Activated naive CD8-positive, alpha-beta T cell treated with anti-CD3 and anti-CD28 coated beads for 36 hours (primary cell): Measurements from ENCODE around the gene CHTOP. TPM values are rescaled to one million over a fixed set of nuclear protein-coding genes. Genes with fewer than 3 reads are reported as not detected.
A peak's percentile ranks its signal among the peaks of the same experiment; 100 is the strongest.

Source experiments
- DNase-seq: peaks from one replicate; pipeline ENCODE4 v3.0.0; 2021
- H3K27ac Mint-ChIP-seq: one replicate; pipeline ENCODE4 v1.8.0; 2022; ENCODE audit warnings: mild to moderate bottlenecking, moderate library complexity, mixed read lengths
- H3K27me3 Mint-ChIP-seq: one replicate; pipeline ENCODE4 v1.8.0; 2022; ENCODE audit warnings: mild to moderate bottlenecking, mixed read lengths
- H3K36me3 Mint-ChIP-seq: one replicate; pipeline ENCODE4 v1.8.0; 2021; ENCODE audit warnings: mild to moderate bottlenecking, mixed read lengths
- H3K4me1 Mint-ChIP-seq: one replicate; pipeline ENCODE4 v1.8.0; 2021; ENCODE audit warnings: mixed read lengths
- H3K4me3 Mint-ChIP-seq: one replicate; pipeline ENCODE4 v1.8.0; 2022; ENCODE audit warnings: mild to moderate bottlenecking, moderate library complexity, mixed read lengths
- H3K9me3 Mint-ChIP-seq: one replicate; pipeline ENCODE4 v1.8.0; 2022; ENCODE audit warnings: mixed read lengths
- total RNA-seq, 2 experiments: library from RNA; stranded (reverse); gene quantifications; one replicate each; pipeline ENCODE4 v1.2.3, GENCODE V29; 2021

Gene CHTOP
- total RNA-seq, 2 experiments from 2014 or later: 94.3 to 98.1 TPM

DNA sequence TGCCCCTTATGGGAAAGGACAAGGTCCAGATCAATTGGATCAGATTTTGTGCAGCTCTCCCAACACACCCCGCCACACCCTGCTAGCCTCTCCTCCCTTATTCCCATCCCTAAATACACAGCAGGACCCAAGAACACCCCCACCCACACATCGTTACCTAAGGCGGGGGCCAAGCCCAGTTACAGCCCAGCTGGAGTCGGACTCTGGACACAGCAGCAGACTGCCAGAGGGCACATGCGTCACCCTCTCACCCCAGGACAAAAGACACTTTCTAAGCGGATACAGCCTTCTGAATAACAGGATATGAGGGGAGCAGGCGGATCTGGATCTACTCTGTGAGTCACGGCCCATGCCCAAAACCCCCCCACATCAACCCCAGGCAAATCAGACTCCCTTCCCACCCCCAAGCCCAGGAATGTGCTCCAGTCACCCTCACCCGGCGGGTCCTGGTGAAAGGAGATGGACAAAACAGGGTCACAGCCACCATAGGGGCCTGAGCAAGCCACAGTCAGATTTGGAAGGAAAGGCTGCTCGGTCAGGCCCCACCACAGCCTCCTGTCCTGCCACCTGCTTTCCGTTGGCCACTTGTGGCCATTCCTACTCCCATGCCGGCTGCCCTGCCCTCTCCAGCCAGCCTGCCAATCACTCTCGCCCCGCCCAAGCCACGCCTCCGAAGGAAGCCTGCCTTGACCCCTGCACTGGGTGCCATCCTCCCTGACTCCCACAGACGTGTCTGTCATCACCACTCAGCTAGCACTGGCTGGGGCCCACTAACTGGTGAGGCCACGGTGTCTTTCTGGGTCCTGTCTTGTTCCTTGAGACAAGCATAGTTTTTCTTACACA is 24.9 kb upstream of the CHTOP start:
- Mint-ChIP-seq H3K27ac (no peak overlapping the region), H3K36me3 (no peaks in the 10 kb centered on the region), H3K9me3 (no peaks in the 10 kb centered on the region)

DNA sequence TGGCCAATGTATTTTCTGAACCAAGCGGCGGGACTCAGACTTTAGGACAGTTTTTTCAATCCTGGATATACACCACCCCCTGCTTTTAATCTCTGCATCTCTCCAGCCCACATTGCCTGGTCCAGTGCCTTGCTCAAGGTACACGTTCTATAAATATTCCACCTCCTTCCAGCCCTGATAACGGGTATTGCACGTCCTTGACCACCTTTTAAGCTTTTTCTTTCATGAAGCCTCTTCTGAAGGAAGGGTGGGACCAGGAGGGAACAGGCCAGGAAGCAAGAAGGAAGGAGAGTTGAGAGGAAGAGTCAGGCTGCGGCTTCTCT is 24.3 kb upstream of the CHTOP start:
- Mint-ChIP-seq H3K36me3 (no peaks in the 10 kb centered on the region), H3K4me1 (peaks cover 2% of the 10 kb centered on the region), H3K27ac (no peak overlapping the region), H3K4me3 (no peak overlapping the region), H3K27me3 (no peaks in the 10 kb centered on the region), H3K9me3 (no peaks in the 10 kb centered on the region)
- no peak for DNase-seq

More for the DNA sequence above, 24.9 kb upstream of the CHTOP start:
- H3K4me3 Mint-ChIP-seq: no peak overlapping the region
- H3K27me3 Mint-ChIP-seq: no peaks in the 10 kb centered on the region
- peaks cover 2% of the 10 kb centered on the region for H3K4me1 Mint-ChIP-seq
- no peak for DNase-seq

DNA sequence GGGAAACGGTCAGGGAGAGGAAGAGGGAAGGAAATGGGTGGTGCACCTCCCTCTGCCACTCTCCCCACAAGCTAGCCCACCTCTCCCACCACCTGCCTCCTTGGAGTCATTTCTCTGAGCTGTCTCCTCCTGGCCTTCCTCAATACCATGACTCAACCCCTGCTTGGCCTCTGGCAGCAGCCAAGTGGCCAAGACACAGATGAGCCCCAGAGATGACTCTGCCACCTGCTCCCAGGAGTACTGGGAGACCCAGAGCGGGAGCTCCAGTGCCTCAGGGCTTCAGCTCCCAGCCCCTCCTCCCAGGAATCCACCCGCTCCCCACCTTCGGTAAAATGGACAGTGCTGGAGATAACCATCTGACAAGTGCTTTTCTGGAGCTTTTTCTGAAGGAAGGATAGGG is 23.5 kb upstream of the CHTOP start:
- Mint-ChIP-seq H3K4me1 (no peaks in the 10 kb centered on the region), H3K27me3 (no peaks in the 10 kb centered on the region), H3K36me3 (no peaks in the 10 kb centered on the region), H3K9me3 (no peaks in the 10 kb centered on the region), H3K4me3 (no peak overlapping the region), H3K27ac (no peak overlapping the region)
- DNase-seq: no peak

DNA sequence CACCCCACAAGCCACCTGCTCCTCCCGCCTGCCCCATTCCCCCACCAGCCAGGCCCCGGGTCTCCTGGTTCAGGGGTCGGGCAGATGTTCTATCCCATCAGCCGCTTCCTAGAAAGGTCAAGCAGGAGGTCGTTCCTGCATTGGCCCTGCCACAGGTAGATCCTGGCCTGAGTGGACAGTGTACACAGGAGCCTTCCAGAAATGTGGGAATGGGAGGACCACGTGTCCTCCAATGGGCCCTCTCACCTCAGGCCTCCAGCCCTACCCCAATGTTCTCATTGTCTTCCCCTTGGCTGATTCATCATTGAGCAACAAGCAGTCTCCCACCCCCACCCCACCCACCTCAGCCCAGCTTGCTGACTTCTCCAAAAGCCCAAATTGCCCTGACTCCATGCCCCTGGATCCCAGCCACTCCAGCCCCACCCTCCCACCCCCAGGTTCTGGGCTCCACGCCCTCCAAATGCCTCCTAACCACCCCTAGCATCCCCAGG is 23.0 kb upstream of the CHTOP start:
- no peak overlapping the region for H3K27ac Mint-ChIP-seq
- H3K4me3 Mint-ChIP-seq: no peak overlapping the region
- H3K36me3 Mint-ChIP-seq: no peaks in the 10 kb centered on the region

DNA sequence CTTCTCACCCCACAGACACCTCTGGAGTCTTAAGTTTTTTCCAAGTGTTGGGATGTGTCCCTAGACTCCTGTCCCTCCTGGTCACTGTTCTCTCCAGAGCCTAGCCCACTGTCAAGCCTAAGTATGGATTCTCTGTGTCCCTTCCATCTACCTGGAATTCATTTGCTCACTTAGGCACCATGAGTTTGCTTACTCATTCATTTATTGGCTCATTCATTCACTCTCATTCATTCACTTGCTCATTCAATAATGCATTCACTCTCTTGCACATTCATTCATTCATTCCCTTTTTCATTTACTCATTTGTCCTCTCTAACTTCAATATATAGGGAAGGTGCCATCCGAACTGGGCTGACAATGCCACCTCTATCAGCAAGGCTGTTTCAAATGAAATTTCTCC is 22.5 kb upstream of the CHTOP start:
- no peaks in the 10 kb centered on the region for H3K9me3 Mint-ChIP-seq
- no peak overlapping the region for H3K27ac Mint-ChIP-seq
- H3K4me1 Mint-ChIP-seq: peaks cover 2% of the 10 kb centered on the region
- no peak overlapping the region for H3K4me3 Mint-ChIP-seq
- no peaks in the 10 kb centered on the region for H3K27me3 Mint-ChIP-seq
- H3K36me3 Mint-ChIP-seq: no peaks in the 10 kb centered on the region
- DNase-seq: no peak

More for the DNA sequence above, 23.0 kb upstream of the CHTOP start:
- Mint-ChIP-seq H3K9me3 (no peaks in the 10 kb centered on the region), H3K27me3 (no peaks in the 10 kb centered on the region), H3K4me1 (no peaks in the 10 kb centered on the region)
- no peak for DNase-seq

DNA sequence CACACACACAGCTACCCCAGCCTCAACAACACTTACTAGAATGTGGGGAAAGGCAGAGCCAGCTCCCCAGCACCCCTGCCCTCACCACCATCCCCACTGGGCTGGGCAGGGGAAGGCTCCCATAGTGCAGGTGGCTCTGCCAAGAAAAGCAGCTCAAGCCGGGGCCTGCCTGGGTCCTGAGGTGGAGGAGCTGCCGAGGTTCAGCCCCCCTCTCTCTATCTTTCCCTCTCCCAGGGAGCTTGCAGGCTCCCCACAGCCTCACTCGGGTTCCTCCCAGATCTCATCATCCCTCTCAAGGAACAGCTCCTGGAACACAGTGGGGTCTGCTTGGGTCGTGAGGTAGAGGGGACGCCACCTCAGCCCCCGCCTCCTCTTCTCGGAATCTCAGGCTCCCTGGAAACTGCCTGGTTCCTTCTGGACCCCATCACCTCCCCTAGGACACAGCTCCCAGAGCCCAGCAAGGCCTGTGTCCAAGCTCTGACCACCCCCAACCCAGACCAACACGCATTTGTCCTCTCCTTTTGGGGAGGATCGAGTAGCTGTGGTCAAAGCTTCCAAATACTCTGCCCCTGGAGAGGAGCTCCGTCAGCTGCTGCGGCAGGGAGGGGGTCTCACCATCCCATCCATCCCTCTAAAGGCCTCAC is 21.6 kb upstream of the CHTOP start:
- Mint-ChIP-seq H3K4me3 (no peak overlapping the region), H3K4me1 (peaks cover 2% of the 10 kb centered on the region), H3K36me3 (no peaks in the 10 kb centered on the region), H3K9me3 (no peaks in the 10 kb centered on the region), H3K27ac (no peak overlapping the region), H3K27me3 (no peaks in the 10 kb centered on the region)
- DNase-seq: no peak

DNA sequence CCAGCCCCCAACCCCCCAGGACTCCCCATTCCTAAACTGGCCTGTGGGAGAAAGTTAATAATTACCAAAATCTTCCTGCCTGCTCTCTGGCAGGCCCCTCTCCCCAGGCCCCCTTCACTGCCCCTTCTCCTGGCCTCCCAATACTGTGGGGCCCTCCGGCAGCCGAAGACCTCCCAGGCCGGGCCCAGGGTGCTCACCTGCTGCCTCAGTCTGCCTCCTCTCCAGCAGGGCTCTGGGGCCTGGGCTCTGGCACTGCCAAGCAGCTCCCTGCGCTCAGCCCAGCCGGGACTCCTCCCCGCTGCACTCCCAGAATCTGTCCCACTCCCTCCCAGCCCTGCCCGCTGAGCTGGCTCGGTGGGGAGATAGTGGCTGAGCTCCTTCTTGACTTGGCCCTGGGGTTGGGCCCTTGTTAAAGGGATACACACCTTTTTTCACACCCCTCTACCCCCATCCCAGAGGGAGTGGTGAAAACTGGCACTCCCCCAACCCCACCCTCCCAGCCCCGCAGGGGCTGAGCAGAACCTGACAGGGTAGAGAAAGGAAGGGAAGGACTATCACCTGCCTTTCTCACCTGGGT is 21.0 kb upstream of the CHTOP start, which contains the start of gene S100A16:
Gene S100A16 (minus strand): TSS at position 383 of the 577 bp plus-strand sequence. CDS start 4,986 bp downstream, outside the sequence.
- H3K4me1 Mint-ChIP-seq: peaks cover 2% of the 10 kb centered on the region
- H3K27me3 Mint-ChIP-seq: no peaks in the 10 kb centered on the region
- no peaks in the 10 kb centered on the region for H3K9me3 Mint-ChIP-seq
- H3K27ac Mint-ChIP-seq: no peak within 1 kb of the TSS
- H3K36me3 Mint-ChIP-seq: no peaks in the 10 kb centered on the region
- no peak for DNase-seq
- no peak within 1 kb of the TSS for H3K4me3 Mint-ChIP-seq

DNA sequence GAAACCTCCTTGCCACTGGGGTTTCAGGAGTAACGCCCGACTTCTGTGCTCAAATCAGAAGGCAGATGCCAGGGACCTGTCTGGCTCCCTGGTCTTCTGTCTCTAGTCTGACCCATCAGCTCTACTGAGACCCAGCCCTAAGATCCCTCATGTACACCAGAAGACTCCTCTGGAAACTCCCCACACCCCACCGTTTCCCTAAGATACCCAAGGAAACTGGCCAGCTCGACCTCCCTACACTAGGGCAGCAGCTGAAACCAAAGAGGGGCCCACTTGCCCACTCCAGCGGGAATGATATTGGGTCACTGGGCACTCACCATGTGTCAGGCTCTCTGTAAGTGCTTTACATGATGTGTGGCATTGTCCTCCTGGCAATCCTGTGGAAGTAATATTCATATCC is 20.5 kb upstream of the CHTOP start:
- H3K36me3 Mint-ChIP-seq: no peaks in the 10 kb centered on the region
- H3K4me3 Mint-ChIP-seq: no peak overlapping the region

DNA sequence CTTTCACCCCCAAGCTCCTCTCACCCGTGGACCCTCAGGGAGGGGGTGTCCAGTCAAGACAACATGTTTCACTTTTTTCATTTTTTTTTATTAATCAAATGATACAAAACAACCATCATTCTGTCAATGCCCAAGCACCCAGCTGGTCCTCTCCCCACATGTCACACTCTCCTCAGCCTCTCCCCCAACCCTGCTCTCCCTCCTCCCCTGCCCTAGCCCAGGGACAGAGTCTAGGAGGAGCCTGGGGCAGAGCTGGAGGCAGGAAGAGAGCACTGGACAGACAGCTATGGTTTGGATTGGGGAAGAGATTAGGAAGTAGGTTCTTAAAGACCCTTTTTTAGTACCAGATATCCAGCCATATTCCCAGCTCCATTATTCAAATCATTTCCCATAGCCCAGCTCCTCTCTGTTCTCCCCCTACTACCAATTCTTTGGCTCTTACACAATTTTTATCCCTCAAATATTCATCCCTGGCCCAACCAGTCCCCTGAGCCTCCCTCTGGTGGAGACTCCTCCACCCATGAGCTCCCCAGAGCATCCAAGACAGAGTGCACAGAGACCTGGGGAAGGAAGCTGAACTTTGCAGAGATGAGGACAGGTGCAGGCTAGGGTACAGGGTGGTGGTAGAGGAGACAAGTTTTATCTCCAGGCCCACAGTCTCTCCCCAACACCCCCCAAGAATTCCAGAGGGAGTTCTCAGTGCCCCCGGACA is 19.5 kb upstream of the CHTOP start:
- Mint-ChIP-seq H3K27me3 (no peaks in the 10 kb centered on the region), H3K36me3 (no peaks in the 10 kb centered on the region), H3K4me3 (no peak overlapping the region), H3K4me1 (peaks cover 2% of the 10 kb centered on the region), H3K9me3 (no peaks in the 10 kb centered on the region), H3K27ac (no peak overlapping the region)
- DNase-seq: no peak

More for the DNA sequence above, 20.5 kb upstream of the CHTOP start:
- no peak for DNase-seq
- Mint-ChIP-seq H3K27me3 (no peaks in the 10 kb centered on the region), H3K9me3 (no peaks in the 10 kb centered on the region), H3K27ac (no peak overlapping the region), H3K4me1 (peaks cover 2% of the 10 kb centered on the region)

DNA sequence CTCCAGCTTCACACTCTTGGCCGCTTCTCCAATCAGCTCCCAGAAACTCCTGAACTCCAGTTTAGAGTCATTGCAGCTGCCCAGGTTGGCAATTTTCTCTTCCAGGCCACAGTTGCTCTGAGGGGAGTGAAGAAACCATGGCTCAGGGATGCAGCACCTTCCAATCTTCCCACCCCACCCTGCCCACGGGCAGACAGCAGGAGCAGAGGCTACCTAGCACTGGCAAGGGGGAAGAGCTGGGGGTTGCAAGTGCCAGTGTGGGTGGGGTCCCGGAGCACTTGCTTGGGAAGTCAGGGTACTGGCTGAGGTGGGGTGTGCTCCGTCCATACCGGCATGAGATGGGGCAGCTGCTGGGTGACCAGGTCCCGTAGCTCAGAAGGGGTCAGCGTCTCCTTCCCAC is 19.0 kb upstream of the CHTOP start:
- H3K36me3 Mint-ChIP-seq: no peaks in the 10 kb centered on the region
- H3K9me3 Mint-ChIP-seq: no peaks in the 10 kb centered on the region
- no peaks in the 10 kb centered on the region for H3K27me3 Mint-ChIP-seq
- DNase-seq: no peak
- H3K4me3 Mint-ChIP-seq: no peak overlapping the region
- H3K27ac Mint-ChIP-seq: no peak overlapping the region
- H3K4me1 Mint-ChIP-seq: peaks cover 2% of the 10 kb centered on the region

DNA sequence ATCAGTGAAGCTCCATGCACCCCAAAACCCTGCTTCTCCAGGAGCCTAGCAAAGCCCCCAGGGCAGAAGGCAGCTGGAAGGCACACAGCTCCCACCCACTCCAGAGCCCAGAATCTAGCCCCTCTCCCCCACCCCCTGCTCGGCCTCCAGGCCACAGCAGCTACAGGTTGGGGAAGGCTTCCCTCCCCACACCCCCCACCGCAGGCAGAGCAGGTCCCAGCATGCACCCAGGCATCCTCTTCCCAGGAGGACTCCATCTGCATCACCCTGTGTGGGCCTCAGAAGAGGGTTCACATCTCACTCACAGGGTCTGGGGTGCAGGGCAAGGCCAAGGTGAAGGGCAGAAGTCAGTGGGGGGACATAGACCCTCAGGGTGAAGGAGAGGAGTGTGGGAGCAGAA is 18.5 kb upstream of the CHTOP start:
- H3K27me3 Mint-ChIP-seq: no peaks in the 10 kb centered on the region
- DNase-seq: no peak
- H3K9me3 Mint-ChIP-seq: no peaks in the 10 kb centered on the region
- no peaks in the 10 kb centered on the region for H3K36me3 Mint-ChIP-seq
- H3K27ac Mint-ChIP-seq: no peak overlapping the region
- H3K4me3 Mint-ChIP-seq: no peak overlapping the region
- peaks cover 2% of the 10 kb centered on the region for H3K4me1 Mint-ChIP-seq

DNA sequence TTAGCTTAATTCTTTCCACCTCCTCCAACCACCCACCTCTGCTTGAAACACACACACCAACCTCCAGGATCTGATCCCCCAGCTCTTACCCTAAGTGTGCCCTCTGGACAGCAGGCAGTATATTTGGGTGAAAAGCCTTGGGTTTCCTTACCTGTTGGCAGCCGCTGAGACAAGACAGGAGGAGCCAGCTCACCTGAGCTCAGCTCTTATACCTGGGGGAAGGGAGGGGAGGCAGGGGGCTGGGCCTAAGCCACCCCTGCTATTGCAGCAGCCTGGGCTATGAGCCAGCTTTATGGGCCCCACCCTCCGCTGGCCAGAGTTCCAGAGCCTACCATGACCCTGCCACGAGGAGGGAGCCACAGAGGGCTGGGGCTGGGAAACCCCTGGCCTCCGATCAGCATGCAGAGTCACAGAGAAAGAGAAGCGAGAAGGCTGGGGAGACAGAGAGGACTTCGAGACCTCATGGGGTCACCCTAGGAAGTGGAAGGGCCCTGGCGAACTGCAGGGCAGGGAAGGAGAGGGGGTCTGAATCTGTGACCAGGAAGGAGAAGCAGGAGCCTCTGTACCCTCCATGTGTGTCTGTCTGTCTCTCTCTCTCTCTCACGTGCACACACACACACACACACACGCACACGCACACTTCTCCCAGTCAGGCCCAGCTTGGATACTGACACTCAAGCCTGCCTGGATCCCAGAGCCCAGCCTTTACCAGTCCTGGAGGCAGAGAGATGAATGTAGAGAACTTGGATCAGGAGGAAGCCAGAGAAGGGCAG is 17.5 kb upstream of the CHTOP start, which contains the start of gene S100A14:
Gene S100A14 (minus strand): TSS at position 182 of the 773 bp plus-strand sequence. CDS start 467 bp downstream, outside the sequence.
- H3K36me3 Mint-ChIP-seq: no peaks in the 10 kb centered on the region
- peaks cover 2% of the 10 kb centered on the region for H3K4me1 Mint-ChIP-seq
- no peak within 1 kb of the TSS for H3K27ac Mint-ChIP-seq
- peak within 1 kb of the TSS; percentile 2 for H3K4me3 Mint-ChIP-seq
- H3K27me3 Mint-ChIP-seq: no peaks in the 10 kb centered on the region
- DNase-seq: no peak
- no peaks in the 10 kb centered on the region for H3K9me3 Mint-ChIP-seq

DNA sequence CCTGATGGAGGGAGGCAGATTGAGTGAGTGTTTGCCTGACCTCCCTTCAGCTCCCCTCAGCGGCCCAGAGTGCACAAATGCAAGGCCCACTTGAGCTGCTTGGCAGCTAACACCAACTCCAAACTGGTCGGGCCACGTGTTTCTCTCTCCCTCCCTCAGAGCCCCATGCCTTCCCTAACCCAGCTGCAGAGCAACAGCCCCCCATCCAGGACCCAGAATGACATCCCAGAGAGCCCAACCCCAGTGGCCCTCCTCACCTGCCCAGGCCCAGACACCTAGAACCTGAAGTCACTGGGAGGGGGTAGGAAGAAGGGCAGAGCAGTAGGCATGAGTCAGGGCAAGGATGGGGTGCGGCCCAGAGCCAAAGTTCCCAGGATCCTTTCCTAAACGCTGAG is 17.0 kb upstream of the CHTOP start:
- H3K9me3 Mint-ChIP-seq: no peaks in the 10 kb centered on the region
- peak overlapping the region; percentile 2 for H3K4me3 Mint-ChIP-seq
- H3K4me1 Mint-ChIP-seq: peaks cover 2% of the 10 kb centered on the region
- H3K36me3 Mint-ChIP-seq: no peaks in the 10 kb centered on the region
- no peaks in the 10 kb centered on the region for H3K27me3 Mint-ChIP-seq
- DNase-seq: no peak
- no peak overlapping the region for H3K27ac Mint-ChIP-seq

DNA sequence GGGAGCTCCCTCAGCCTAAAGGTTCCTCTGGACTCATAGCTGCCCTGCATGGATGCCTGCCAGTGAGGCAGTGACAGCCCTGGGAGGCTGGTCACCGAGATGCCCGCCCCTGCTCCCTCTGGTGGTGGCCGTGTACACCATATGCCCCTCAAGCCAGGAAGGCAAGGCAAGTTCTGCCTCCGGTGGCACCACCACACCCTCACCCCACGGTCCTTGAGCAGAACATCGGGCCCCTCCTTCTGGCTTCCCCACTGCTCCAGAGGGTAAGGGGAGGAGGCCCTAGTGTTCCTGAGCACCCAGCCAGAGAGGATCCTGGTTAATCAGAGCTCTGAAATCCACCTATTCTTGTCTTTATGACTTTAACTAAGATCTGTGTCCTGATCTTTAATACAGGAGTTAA is 16.2 kb upstream of the CHTOP start:
- Mint-ChIP-seq H3K4me3 (no peak overlapping the region), H3K27me3 (no peaks in the 10 kb centered on the region), H3K9me3 (no peaks in the 10 kb centered on the region), H3K36me3 (no peaks in the 10 kb centered on the region), H3K4me1 (peaks cover 2% of the 10 kb centered on the region), H3K27ac (no peak overlapping the region)
- no peak for DNase-seq
